HepG2 (cell line): Measurements from ENCODE around the gene CTSA.

Source experiments
- ZNF33A ChIP-seq: sonication (generic); formaldehyde crosslinking; IDR thresholded peaks from 2 replicates; pipeline ENCODE4 v1.5.1; 2020; ENCODE audit warnings: missing genetic modification reagents, mild to moderate bottlenecking, moderate library complexity, borderline replicate concordance
- TF ChIP-seq, protein P1 (sequence below): sonication (generic); formaldehyde crosslinking; IDR thresholded peaks from 2 replicates; pipeline ENCODE4 v1.5.0; 2020; ENCODE audit warnings: mild to moderate bottlenecking, missing genetic modification reagents, moderate library complexity

DNA sequence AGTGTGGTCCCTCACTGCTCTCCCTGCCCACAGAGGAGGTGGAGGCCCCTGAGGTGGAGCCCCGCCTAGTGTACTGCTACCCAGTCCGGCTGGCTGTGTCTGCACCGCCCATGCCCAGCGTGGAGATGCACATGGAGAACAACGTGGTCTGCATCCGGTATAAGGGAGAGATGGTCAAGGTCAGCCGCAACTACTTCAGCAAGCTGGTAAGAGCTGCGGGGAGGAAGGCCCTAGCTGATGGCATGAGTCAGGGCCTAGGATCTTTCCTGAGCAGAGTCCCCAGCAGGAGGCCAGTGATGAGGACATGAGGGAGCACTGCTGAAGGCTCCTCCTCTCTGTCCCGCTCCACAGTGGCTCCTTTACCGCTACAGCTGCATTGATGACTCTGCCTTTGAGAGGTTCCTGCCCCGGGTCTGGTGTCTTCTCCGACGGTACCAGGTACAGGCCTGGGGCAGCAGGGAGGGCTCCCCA is 54.6 kb downstream of the CTSA start:
- TF ChIP-seq ZNF33A (CRISPR knock-in tag) = no peak
- TF ChIP-seq, protein P1, sequence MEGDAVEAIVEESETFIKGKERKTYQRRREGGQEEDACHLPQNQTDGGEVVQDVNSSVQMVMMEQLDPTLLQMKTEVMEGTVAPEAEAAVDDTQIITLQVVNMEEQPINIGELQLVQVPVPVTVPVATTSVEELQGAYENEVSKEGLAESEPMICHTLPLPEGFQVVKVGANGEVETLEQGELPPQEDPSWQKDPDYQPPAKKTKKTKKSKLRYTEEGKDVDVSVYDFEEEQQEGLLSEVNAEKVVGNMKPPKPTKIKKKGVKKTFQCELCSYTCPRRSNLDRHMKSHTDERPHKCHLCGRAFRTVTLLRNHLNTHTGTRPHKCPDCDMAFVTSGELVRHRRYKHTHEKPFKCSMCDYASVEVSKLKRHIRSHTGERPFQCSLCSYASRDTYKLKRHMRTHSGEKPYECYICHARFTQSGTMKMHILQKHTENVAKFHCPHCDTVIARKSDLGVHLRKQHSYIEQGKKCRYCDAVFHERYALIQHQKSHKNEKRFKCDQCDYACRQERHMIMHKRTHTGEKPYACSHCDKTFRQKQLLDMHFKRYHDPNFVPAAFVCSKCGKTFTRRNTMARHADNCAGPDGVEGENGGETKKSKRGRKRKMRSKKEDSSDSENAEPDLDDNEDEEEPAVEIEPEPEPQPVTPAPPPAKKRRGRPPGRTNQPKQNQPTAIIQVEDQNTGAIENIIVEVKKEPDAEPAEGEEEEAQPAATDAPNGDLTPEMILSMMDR (CRISPR knock-in tag) = no peak
